Esophagus muscularis mucosa (tissue), 4 donors: Measurements from ENCODE around the gene PARP8.
"Not testable (repeated sequence)": the region's sequence is repeated elsewhere in the genome, so short reads cannot be mapped to it uniquely, and the experiment has no call there.

ENCODE experiments used
- EP300 ChIP-seq: sonication (generic); formaldehyde crosslinking; IDR thresholded peaks from one replicate; pipeline ENCODE4 v1.6.1; 2017; ENCODE audit warnings: antibody characterized with exemption
- POLR2A ChIP-seq: fragments of 450-650 bp; IDR thresholded peaks from one replicate; pipeline ENCODE4 v1.6.1; 2017; ENCODE audit warnings: antibody characterized with exemption, moderate library complexity, mild to moderate bottlenecking, low read depth
- TF ChIP-seq, protein P1 (sequence below), 3 experiments: fragments of 200-600 bp in 2 of 3; fragments of 450-650 bp in 1 of 3; sonication (generic) in 2 of 3; IDR thresholded peaks; one replicate each; pipeline ENCODE4 v1.5.1; 2017 to 2019; ENCODE audit warnings: antibody characterized with exemption in 3 of 3, mild to moderate bottlenecking in 2 of 3, moderate library complexity in 1 of 3

DNA sequence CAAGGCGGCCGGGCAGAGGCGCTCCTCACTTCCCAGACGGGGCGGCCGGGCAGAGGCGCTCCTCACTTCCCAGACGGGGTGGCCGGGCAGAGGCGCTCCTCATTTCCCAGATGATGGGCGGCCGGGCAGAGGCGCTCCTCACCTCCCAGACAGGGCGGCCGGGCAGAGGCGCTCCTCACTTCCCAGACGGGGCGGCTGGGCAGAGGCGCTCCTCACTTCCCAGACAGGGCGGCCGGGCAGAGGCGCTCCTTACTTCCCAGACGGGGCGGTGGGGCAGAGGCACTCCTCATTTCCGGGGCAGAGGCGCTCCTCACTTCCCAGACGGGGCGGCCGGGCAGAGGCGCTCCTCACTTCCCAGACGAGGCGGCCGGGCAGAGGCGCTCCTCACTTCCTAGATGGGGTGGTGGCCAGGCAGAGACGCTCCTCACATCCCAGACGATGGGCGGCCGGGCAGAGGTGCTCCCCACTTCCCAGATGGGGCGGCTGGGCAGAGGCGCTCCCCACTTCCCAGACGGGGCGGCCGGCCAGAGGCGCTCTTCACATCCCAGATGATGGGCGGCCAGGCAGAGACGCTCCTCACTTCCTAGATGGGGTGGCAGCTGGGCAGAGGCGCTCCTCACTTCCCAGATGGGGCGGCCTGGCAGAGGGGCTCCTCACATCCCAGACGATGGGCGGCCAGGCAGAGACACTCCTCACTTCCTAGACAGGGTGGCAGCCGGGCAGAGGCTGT is 108.2 kb downstream of the PARP8 start:
- TF ChIP-seq, protein P1, sequence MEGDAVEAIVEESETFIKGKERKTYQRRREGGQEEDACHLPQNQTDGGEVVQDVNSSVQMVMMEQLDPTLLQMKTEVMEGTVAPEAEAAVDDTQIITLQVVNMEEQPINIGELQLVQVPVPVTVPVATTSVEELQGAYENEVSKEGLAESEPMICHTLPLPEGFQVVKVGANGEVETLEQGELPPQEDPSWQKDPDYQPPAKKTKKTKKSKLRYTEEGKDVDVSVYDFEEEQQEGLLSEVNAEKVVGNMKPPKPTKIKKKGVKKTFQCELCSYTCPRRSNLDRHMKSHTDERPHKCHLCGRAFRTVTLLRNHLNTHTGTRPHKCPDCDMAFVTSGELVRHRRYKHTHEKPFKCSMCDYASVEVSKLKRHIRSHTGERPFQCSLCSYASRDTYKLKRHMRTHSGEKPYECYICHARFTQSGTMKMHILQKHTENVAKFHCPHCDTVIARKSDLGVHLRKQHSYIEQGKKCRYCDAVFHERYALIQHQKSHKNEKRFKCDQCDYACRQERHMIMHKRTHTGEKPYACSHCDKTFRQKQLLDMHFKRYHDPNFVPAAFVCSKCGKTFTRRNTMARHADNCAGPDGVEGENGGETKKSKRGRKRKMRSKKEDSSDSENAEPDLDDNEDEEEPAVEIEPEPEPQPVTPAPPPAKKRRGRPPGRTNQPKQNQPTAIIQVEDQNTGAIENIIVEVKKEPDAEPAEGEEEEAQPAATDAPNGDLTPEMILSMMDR (IDR thresholded peaks at IDR 0.05) = not testable (repeated sequence)
- not testable (repeated sequence) for TF ChIP-seq EP300, POLR2A
